ENCODE results near the gene FNDC3B.
"Not testable (repeated sequence)": the region's sequence is repeated elsewhere in the genome, so short reads cannot be mapped to it uniquely, and the experiment has no call there.

Gene FNDC3B

DNA sequence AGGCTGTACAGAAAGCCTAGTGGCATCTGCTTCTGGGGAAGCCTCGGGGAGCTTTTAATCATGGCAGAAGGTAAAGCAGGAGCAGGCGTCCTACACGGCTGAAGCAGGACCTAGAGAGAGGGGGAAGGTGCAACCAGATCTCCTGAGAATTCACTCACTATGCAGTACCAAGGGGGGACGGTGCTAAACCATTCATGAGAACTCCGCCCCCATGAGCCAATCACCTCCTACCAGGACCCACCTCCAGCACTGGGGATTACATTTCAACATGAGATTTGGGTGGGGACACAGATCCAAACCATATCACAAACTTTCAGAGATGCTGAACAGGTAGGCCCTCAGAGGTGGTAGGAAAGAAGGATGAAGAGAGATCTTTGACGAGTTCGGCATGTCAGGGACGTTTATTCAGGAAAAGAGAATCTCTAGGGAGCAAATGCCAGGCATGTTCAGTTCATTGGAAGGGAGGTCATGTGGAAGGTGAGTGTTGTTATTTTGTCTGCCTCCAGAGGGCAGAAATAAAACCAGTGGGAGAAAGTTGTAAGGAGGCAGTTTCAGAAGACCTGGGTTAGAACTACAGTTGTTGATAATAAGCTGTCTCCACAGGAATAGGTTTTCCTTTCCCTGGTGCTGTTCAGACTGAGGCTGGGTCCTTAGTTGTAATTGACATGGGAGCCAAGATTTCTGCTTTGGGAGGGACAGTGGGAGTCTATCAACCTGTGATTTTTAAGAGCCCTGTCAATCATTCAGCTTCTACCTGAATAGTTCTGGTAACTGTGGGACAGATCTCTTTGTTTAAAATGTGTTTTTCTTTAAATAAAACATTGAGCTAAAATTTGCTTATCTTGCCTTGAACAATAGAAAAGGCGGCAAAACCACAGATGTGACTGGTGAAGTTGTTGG, 4.3 kb upstream of the FNDC3B start:
- DNase-seq = peak; percentile 71

DNA sequence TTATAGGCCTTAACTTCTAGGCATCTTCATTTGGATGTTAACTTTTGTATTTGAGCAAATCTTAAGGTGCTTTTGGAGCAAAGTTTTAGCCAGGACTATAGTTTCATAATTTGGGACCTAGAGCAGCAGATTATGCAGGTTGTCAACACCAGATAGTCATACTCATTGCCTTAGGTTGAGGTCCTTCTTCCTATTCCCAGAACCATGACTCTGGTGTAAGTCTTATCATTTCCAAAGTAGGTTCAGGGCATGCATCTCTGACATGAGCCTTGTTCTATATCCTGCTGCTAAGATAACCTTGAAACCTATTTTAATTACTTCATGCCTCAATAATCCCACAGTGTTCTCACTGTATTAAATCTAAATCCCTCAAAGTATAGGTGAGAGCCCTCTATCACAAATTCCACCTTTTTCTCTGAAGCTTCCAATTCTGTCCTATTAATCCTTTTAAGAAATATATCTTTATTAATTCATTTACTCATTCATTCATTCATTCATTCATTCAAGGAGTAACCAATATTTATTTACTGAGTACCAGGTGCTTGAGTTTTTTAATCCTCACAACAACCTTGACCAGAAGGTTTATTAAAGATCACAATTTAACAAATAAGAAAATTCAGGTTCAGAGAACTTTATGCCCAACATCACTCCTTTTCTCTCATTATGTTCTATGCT, 2.7 kb upstream of the FNDC3B start:
- DNase-seq = no peak

GRCh38 chr3:172038798-172039435, 461 bp upstream of the FNDC3B start:
- peak; percentile 47 for DNase-seq

DNA sequence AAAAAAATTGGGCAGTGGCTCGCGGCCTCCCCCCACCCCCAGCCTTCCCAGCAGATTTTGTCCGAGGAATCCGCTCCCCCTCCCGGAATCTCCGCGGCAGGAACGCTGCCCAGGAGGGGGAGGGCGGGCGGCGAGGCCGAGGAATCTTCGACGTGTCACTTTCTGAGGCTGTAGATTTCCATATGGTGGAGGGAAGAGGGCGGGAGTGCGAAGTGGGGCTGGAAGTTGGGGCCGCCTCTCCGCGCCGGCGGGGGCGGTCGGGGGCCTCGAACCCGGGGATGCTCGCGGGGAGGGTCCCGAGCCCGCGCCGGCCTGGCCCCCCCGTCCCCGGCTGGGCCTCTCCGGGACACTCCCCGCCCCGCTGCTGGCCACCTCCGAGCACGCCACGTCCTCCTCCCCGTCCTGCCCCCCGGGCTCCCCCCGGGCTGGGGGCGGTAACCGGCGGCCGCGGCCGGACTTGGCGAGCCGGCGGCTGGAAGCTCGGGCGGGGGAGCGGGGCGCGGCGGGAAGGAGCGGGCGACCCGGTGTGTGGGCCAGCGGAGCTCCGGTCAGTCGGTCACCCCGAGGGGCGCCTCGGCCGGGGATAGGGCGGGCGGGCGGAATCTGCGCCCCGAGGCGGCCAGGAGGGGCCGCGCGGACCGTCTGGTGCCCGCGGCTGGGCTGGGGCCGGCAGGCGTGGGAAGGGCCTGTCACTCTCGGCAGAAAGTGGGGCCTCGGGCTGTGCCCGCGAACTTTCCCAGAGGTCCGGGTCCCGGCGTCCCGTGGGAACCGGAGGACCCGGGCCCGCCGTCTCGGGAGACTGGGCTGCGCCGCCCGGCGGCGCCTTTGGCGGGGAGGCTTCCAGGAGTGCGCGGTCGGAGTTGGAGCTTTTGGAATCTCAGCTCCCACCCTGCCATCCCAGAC, 951 bp downstream of the FNDC3B start:
- peak; percentile 64 for DNase-seq

- peak; percentile 27 for DNase-seq
Measured at GRCh38 chr3:172040981-172041963, 1.9 kb downstream of the FNDC3B start.

DNA sequence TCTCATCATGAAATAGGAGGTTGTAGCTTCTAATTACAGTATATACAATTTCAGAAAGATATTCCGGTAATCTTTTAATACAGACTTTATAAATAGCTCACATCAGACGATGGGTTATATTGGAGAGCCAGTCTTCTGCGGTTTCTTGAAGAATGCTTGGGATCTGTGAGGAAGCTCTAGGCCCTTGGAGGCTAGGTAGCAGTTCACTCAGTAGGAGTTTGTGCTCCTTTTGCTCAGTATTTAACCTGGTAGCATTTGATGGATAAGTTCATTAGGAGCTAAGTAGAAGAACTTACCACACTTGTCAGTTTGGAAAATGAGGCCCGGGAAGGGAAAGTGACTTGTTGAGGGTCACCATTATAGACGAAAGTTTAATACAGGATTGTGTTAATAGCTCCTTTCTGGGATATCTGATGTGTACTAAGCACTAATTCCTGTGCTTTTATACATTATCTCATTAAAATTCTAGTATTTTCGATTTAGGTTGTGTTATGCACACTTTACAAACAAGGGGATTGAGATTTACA, 2.8 kb downstream of the FNDC3B start:
- no peak for DNase-seq

DNA sequence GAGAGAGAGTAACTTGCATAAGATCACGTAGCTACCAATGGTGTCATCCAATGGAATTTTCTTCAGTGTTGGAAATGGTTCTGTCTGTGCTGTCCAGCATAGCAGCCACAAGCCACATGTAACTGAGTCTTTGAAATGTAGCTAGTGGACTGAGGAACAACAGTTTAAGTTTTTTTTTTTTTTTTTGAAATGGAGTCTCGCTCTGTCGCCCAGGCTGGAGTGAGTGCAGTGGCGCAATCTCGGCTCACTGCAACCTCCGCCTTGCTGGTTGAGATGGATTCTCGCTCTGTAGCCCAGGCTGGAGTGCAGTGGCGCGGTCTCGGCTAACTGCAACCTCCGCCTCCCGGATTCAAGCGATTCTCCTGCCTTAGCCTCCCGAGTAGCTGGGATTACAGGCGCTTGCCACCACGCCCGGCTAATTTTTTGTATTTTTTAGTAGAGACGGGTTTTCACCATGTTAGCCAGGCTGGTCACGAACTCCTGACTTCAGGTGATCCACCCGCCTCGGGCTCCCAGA, 3.3 kb downstream of the FNDC3B start:
- not testable (repeated sequence) for DNase-seq

- DNase-seq = no peak
Measured at GRCh38 chr3:172043233-172043632, 3.9 kb downstream of the FNDC3B start.

GRCh38 chr3:172043766-172044165, 4.4 kb downstream of the FNDC3B start:
- no peak for DNase-seq

DNA sequence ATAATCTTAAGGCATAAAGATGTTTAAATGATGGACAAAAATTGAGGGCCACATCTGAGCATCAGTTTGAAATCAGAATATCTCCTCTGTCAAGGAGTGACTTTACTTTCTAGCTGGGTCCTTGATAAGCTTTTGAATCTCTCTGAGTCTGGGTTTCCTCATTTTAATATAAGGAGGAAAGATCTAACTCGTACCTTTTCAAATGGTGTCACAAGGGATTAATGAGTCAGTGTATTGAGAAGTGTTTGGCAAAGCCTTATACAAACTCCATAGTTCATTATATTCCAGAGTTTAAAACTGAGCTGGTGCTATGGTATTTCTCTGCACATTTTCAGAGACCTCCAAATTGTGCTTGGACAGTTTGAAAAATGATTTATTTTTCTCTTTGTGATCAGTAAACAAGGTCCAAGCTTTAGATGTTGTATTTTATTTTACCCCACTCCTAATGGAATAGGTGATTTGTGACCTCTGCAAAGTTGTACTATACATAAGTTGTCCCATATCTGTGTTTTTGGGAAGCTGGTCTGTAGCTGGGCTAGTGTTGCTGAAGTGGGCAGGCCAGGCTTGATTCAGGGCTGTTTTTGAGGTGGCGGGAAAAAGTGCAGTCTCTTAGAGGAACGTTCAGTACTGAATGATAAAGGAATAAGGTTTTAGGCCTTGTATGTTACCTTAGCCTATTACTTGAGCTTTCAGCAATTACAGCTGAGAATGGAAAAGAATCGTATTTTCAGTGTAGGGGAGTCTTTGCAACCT, 5.6 kb downstream of the FNDC3B start:
- no peak for DNase-seq

DNA sequence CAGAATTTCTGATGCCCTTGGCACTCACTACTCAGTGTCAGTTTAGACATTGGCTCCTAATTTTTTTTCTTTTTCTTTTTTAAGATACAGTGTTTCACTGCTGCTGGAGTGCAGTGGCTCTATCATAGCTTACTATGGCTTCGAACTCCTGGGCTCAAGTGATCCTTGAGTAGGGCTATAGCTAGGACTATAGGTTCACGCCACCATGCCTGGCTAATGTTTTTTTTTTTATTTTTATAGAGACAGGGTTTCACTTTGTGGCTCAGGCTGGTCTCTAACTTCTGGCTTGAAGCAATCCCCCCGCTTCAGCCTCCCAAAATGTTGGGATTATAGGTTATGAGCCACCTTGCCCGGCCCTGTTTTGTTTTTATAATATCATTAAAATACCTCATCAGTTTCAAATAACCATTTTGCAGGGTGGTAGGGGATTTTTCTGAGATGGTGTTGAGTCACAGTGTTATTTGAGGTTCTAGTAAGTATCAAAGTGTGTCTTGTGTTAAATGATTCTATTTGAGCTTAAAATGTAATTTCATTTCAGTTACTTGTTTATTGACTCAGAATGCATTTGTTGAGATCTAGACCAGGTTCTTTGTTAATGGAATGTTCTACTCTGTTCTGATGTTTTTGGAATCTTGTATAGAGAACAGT, 7.0 kb downstream of the FNDC3B start:
- DNase-seq = no peak

GRCh38 chr3:172047567-172048115, 8.3 kb downstream of the FNDC3B start:
- DNase-seq = no peak

DNA sequence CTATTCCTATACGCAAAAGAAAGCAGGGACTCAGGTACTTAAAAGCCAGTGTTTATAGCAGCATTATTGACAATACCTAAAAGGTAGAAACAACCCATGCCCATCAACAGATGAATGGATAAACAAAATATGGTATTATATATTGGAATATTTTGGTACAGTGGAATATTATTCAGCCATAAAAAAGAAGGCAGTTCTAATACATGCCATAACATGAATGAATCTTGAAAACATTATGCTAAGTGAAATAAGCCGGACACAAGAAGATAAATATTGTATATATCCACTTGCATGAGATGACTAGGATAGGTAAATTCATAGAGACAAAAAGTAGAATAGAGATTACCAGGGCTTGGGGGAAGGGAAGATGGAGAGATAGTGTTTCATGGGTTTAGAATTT, 9.2 kb downstream of the FNDC3B start:
- DNase-seq = no peak

GRCh38 chr3:172051310-172051956, 12.1 kb downstream of the FNDC3B start:
- DNase-seq = no peak

GRCh38 chr3:172051957-172052354, 12.6 kb downstream of the FNDC3B start:
- DNase-seq = no peak

- DNase-seq = no peak
Measured at GRCh38 chr3:172052405-172052804, 13.0 kb downstream of the FNDC3B start.

DNA sequence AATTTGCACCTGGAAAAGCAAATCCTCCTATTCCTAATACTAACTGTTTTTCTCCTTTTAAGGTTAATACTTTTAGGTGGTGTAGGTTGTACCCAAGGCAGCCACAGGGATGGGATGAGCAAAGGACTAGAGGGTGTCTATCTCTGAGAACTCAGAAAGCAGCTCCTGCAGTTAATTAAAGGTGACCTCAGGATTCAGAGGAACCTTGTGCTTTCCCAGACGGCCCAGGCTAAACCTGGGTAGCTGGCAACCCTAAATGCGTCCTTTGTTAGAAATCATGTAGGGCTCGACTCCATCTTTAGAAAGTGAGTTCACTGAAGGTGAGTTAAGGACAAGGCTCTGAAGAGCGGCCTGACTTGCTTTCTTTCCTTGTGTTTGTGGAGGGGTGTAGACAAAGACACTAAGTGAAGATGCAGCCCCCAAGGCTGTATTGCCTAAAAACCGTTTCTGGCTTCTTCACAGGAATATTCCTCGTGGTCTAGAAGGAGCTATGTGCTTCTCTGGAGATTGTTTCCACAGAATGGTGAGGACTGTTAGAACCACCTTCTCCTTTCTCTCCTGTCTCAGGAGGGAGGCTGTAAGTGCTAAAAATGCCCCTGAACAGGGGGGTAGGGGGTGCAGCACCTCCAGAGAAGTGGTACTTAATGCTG, 14.9 kb downstream of the FNDC3B start:
- DNase-seq = no peak

- no peak for DNase-seq
Measured at GRCh38 chr3:172056416-172056815, 17.0 kb downstream of the FNDC3B start.

Measured in hematopoietic multipotent progenitor cell treated with erythropoietin and hydrocortisone succinate and interleukin-3 and kit ligand, for 4 days (in vitro differentiated cells).